ENCODE results near the gene NEUROG1. TPM values are rescaled to one million over a fixed set of nuclear protein-coding genes. Genes with fewer than 3 reads are reported as not detected.

NEUROG1 gene
- total and polyA plus RNA-seq, 4 donors, result not detected

Other genes with a start within 250 kb of the NEUROG1 start
- 100 to 1,000 TPM in 1 of 2 donors, 10 to 100 TPM in 1; 99.0 to 113 TPM for gene MACROH2A1, start 136.7 kb downstream of the NEUROG1 start, total RNA-seq
- gene MACROH2A1, start 136.7 kb downstream of the NEUROG1 start, polyA plus RNA-seq, result 100 to 1,000 TPM in 1 of 2 donors, 10 to 100 TPM in 1; 79.6 to 113 TPM
- gene DCANP1, start 88.6 kb downstream of the NEUROG1 start, total RNA-seq, result not detected
- under 1 TPM in 1 of 2 donors, not detected in 1; 0.10 TPM for gene DCANP1, start 88.6 kb downstream of the NEUROG1 start, polyA plus RNA-seq
- gene TIFAB, start 83.6 kb downstream of the NEUROG1 start, total RNA-seq, result under 1 TPM in 1 of 2 donors, not detected in 1; 0.24 TPM
- not detected for gene TIFAB, start 83.6 kb downstream of the NEUROG1 start, polyA plus RNA-seq
- 100 to 1,000 TPM in 1 of 2 donors, 10 to 100 TPM in 1; 97.1 to 219 TPM for gene CXCL14, start 43.0 kb upstream of the NEUROG1 start, total RNA-seq
- 1 to 10 TPM in 1 of 2 donors, under 1 TPM in 1; 0.74 to 1.6 TPM for gene CXCL14, start 43.0 kb upstream of the NEUROG1 start, polyA plus RNA-seq

Data from aorta (tissue), 4 donors.